Heart right ventricle (tissue), 16 donors: ENCODE data around the gene PSKH1. TPM values are rescaled to one million over a fixed set of nuclear protein-coding genes. Genes with fewer than 3 reads are reported as not detected.

Experiments used
- ATAC-seq, 8 donors: fragments of 200-7000 bp; cut with Tn5 transposase; one replicate each; pipeline ENCODE4 v1.9.1; 2020; ENCODE audit warnings: mild to moderate bottlenecking in 8 of 8, moderate library complexity in 8 of 8, moderate number of reproducible peaks in 1 of 8
- DNase-seq, 2 donors: peaks; one replicate each; pipeline ENCODE4 v3.0.0-alpha.2; 2020
- H3K27ac ChIP-seq, 10 donors: fragments of 200-600 bp; sonication (generic) in 2 of 10; one replicate each; pipeline versions ENCODE4 v1.5.0 to v1.8.0; 2020 to 2022; ENCODE audit warnings: mild to moderate bottlenecking in 3 of 10
- H3K27me3 ChIP-seq, 7 donors: fragments of 200-600 bp; one replicate each; pipeline ENCODE4 v1.8.0; 2021 to 2022; ENCODE audit warnings: mild to moderate bottlenecking in 2 of 7
- H3K36me3 ChIP-seq, 9 donors: fragments of 200-600 bp; sonication (generic) in 1 of 9; one replicate each; pipeline versions ENCODE4 v1.5.0 to v1.8.0; 2020 to 2022; ENCODE audit warnings: mild to moderate bottlenecking in 2 of 9
- H3K4me1 ChIP-seq, 9 donors: fragments of 200-600 bp; sonication (generic) in 1 of 9; one replicate each; pipeline versions ENCODE4 v1.5.0 to v1.8.0; 2020 to 2022; ENCODE audit warnings: mild to moderate bottlenecking in 4 of 9
- H3K4me3 ChIP-seq, 10 donors: fragments of 200-600 bp; sonication (generic) in 2 of 10; one replicate each; pipeline versions ENCODE4 v1.5.0 to v1.8.0; 2020 to 2022; ENCODE audit warnings: mild to moderate bottlenecking in 7 of 10, moderate library complexity in 2 of 10
- H3K9me3 ChIP-seq, 11 donors: fragments of 200-600 bp in 10 of 11; sonication (generic) in 2 of 11; one replicate each; pipeline versions ENCODE4 v1.5.0 to v1.8.0; 2013 to 2022; ENCODE audit warnings: mild to moderate bottlenecking in 2 of 11, control low read depth in 1 of 11, moderate library complexity in 1 of 11
- WGBS, 2 donors: extraction: QIAGEN DNeasy Blood & Tissue Kit; methylation state at CpG; one replicate each; pipeline ENCODE4 v1.1.7; 2013; ENCODE audit warnings: inconsistent platforms in 1 of 2; 5-methylcytosine and 5-hydroxymethylcytosine counted together
- intact Hi-C, 10 donors: fragments of 100-400 bp; cut with DNase I; formaldehyde crosslinking; loops; one replicate each; pipeline versions ENCODE4 v1.11.1 to v1.14.2; 2022
- polyA plus RNA-seq, 2 donors: library from polyadenylated mRNA; stranded (reverse); fragments of 200-250 nt; gene quantifications; one replicate each; pipeline ENCODE4 v1.2.3, GENCODE V29; 2013
- total RNA-seq, 10 donors: library from RNA; stranded (reverse); fragmentation: NEBNext Ultra II Directional in 3 of 10; extraction: Animal tissue kit (Norgen Biotek cat#: 25700) in 3 of 10; gene quantifications; one replicate each; pipeline versions ENCODE4 v1.2.1 to v1.2.4, GENCODE V29; 2021 to 2023
- TF ChIP-seq, protein P1 (sequence below), 9 donors: fragments of 200-600 bp; sonication (generic) in 2 of 9; IDR thresholded peaks; one replicate each; pipeline versions ENCODE4 v1.5.0 to v1.8.0; 2021 to 2022; ENCODE audit warnings: antibody characterized with exemption in 9 of 9, mild to moderate bottlenecking in 5 of 9, moderate library complexity in 1 of 9
- donor health status: Arrhythmogenic right ventricular cardiomyopathy.
- donor health status: ischemic (EF 13 %, LVEDD 7.1; RV severe dilation, severe dysfunction).
- donor health status: healthy with polysubstance abuse.
- donor health status: DM: no; HTN: yes; CAD: no.
- donor health status: DM: no; HTN: no; CAD: no.
- donor health status: ischemic (EF 25% LVEDD 6.9; RV normal size, moderate dysfunction).
- donor health status: ischemic (EF 25% LVEDD 5.7; RV mildly dilated, moderate dysfunction).
- donor health status: healthy.
- donor health status: DM: yes; HTN: yes; CAD: no.
- donor health status: Ischemic cardiomyopathy.
- donor health status: ischemic (EF 35%, LVEDD 5.7; RV mildly dilated, moderate dysfunction).
- donor health status: nonischemic (EF 11% LVEDD 7.7; RV severe dilation, severe dysfunction).
- donor health status: DM: yes; HTN: yes; CAD: no.
- donor health status: PGD.
- donor health status: ischemic (EF 29% LVEDD 5.4; RV normal size, mild dysfunction).
- donor health status: nonischemic (EF 23%, LVEDD 6.1; RV moderate dilation, normal function).

PSKH1 gene
- total and polyA plus RNA-seq, 12 donors: 15.7 to 24.5 (median 20.5) TPM

DNA sequence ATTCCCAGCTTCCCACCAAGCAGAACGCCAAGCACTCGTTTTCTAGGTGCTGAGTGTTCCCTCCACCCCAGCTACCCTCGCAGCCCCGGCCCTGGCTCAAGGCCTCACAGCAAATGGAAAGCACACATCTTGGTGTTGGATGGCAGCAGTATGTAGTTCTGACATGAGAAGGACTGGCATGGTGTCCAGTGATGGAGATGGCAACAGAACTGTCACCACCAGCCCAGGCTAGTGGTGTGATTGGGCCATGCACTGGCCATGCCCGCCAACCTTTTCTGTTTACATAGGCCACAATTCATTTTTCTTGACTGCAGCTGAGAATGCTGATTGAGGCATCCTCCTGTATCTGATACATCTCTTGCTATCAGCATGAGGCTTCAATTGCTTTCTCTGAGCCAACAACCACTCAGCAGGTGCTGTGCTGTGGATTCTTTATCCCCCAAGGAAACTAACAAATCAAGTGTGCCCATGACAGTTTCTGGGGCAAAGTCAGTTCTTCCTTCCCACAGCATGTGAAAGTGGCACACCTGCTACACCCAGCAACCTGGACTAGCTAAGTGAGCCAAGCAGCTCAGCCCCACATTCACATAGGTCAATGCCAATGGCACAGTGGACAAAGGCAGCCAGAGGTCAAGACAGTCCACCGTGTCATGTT is 71.5 kb downstream of the PSKH1 start:
- Histone ChIP-seq H3K4me3 (peak overlapping the region in 2 of 10 donors; percentile 17 to 25), H3K27me3 (no peaks in the 10 kb centered on the region), H3K4me1 (peaks cover 71 to 90% (median 78%) of the 10 kb centered on the region in 9 donors), H3K27ac (peak overlapping the region in 9 of 10 donors; percentile 94 to 100 (median 100)), H3K9me3 (no peaks in the 10 kb centered on the region), H3K36me3 (peaks cover 0 to 53% (median 24%) of the 10 kb centered on the region in 9 donors)
- WGBS, 2 donors: 55 to 64% methylated on average over 6 of the region's 6 CpGs
- ATAC-seq (no peak), DNase-seq (no peak)
- TF ChIP-seq, protein P1, sequence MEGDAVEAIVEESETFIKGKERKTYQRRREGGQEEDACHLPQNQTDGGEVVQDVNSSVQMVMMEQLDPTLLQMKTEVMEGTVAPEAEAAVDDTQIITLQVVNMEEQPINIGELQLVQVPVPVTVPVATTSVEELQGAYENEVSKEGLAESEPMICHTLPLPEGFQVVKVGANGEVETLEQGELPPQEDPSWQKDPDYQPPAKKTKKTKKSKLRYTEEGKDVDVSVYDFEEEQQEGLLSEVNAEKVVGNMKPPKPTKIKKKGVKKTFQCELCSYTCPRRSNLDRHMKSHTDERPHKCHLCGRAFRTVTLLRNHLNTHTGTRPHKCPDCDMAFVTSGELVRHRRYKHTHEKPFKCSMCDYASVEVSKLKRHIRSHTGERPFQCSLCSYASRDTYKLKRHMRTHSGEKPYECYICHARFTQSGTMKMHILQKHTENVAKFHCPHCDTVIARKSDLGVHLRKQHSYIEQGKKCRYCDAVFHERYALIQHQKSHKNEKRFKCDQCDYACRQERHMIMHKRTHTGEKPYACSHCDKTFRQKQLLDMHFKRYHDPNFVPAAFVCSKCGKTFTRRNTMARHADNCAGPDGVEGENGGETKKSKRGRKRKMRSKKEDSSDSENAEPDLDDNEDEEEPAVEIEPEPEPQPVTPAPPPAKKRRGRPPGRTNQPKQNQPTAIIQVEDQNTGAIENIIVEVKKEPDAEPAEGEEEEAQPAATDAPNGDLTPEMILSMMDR (IDR thresholded peaks at IDR 0.05): no peak
- intact Hi-C loops: no loop called here

- 36% methylated on average over 11 of the region's 11 CpGs for WGBS, 2 donors
- H3K4me1 ChIP-seq: peaks cover 57 to 79% (median 65%) of the 10 kb centered on the region in 9 donors
- DNase-seq (no peak), ATAC-seq (peak in 2 of 8 donors; percentile 7 to 13)
- peaks cover 0 to 40% (median 19%) of the 10 kb centered on the region in 9 donors for H3K36me3 ChIP-seq
- no peaks in the 10 kb centered on the region for H3K27me3 ChIP-seq
- peak overlapping the region; percentile 48 to 100 (median 100) for H3K27ac ChIP-seq
- TF ChIP-seq, protein P1 (IDR thresholded peaks at IDR 0.05): no peak
- peak overlapping the region in 9 of 10 donors; percentile 63 to 100 (median 95) for H3K4me3 ChIP-seq
- intact Hi-C loops: loop anchor here in 1 of 10 donors (2.0 kb wide), 1 partner anchor 29 kb away; the partner anchor contains the start of gene PSMB10
- H3K9me3 ChIP-seq: no peaks in the 10 kb centered on the region
These were observed 72.9 kb downstream of the PSKH1 start for GRCh38 chr16:67965668-67966548.

GRCh38 chr16:67966549-67967182 is 73.6 kb downstream of the PSKH1 start:
- no peaks in the 10 kb centered on the region for H3K27me3 ChIP-seq
- TF ChIP-seq, protein P1 (IDR thresholded peaks at IDR 0.05): no peak
- WGBS, 2 donors: 30 to 34% methylated on average over 3 of the region's 3 CpGs
- H3K4me3 ChIP-seq: peak overlapping the region; percentile 63 to 100 (median 94)
- H3K4me1 ChIP-seq: peaks cover 50 to 71% (median 58%) of the 10 kb centered on the region in 9 donors
- intact Hi-C loops: loop anchor here in 1 of 10 donors (2.0 kb wide), 1 partner anchor 30 kb away; the partner anchor contains the start of gene PSMB10
- peaks cover 0 to 33% (median 11%) of the 10 kb centered on the region in 9 donors for H3K36me3 ChIP-seq
- peak in 5 of 8 donors; percentile 11 to 32 (median 11) for ATAC-seq
- peak; percentile 37 to 53 for DNase-seq
- H3K9me3 ChIP-seq: no peaks in the 10 kb centered on the region
- peak overlapping the region; percentile 48 to 100 (median 100) for H3K27ac ChIP-seq
